IMR-90 (cell line): ENCODE measurements around the gene GCSH. TPM values are rescaled to one million over a fixed set of nuclear protein-coding genes. Genes with fewer than 3 reads are reported as not detected.
A peak's percentile ranks its signal among the peaks of the same experiment; 100 is the strongest.

ENCODE experiments used
- ATAC-seq: fragments of 200-7000 bp; cut with Tn5 transposase; 2 replicates; pipeline ENCODE4 v1.9.1; 2020; ENCODE audit warnings: low read depth, mild to moderate bottlenecking, moderate library complexity
- BruUV-seq: library from RNA; stranded (reverse); fragments of 400-500 nt; replicated peaks from 2 replicates; lab custom pipeline; 2021; lab: Mats Ljungman, UMichigan
- CTCF ChIA-PET: fragments of 300-600 bp; formaldehyde crosslinking; extraction: SDS; loops from one replicate; lab custom pipeline; 2021; ENCODE audit warnings: antibody characterized with exemption; lab: Yijun Ruan, JAX
- POLR2A ChIA-PET: fragments of 300-600 bp; sonication (Branson Sonifier 250); formaldehyde crosslinking; loops from one replicate; lab custom pipeline; 2022; ENCODE audit warnings: antibody characterized with exemption; ENCODE audit not compliant: unreplicated experiment; lab: Charles Lee
- DNase-seq: peaks from one replicate; pipeline ENCODE4 v3.0.0; 2013
- H2AFZ ChIP-seq: replicated peaks from 2 replicates; pipeline ENCODE3; 2013; ENCODE audit warnings: low read length, mild to moderate bottlenecking; ENCODE audit not compliant: poor library complexity
- H2AK5ac ChIP-seq: 2 replicates; pipeline ENCODE4 v1.6.1; 2013; ENCODE audit warnings: low read depth, low read length, inconsistent platforms
- H2AK9ac ChIP-seq: replicated peaks from 2 replicates; pipeline ENCODE3; 2013; ENCODE audit warnings: mild to moderate bottlenecking, low read depth, low read length, moderate library complexity; ENCODE audit not compliant: poor library complexity
- H2BK120ac ChIP-seq: 2 replicates; pipeline ENCODE4 v1.6.1; 2013; ENCODE audit warnings: low read depth, low read length, inconsistent platforms
- H2BK15ac ChIP-seq: 3 replicates; pipeline ENCODE4 v1.6.1; 2013; ENCODE audit warnings: low read depth, low read length, inconsistent platforms
- H2BK20ac ChIP-seq: 2 replicates; pipeline ENCODE4 v1.6.1; 2013; ENCODE audit warnings: low read depth, mild to moderate bottlenecking, inconsistent platforms, low read length, moderate library complexity
- H2BK5ac ChIP-seq: 2 replicates; pipeline ENCODE4 v1.6.1; 2013; ENCODE audit warnings: mild to moderate bottlenecking, low read depth, low read length, inconsistent platforms; ENCODE audit not compliant: poor library complexity, severe bottlenecking
- H3K14ac ChIP-seq: replicated peaks from 2 replicates; pipeline ENCODE4 v1.6.1; 2013; ENCODE audit warnings: low read depth, low read length, inconsistent platforms
- H3K18ac ChIP-seq: 2 replicates; pipeline ENCODE4 v1.6.1; 2013; ENCODE audit warnings: low read depth, low read length, control low read depth
- H3K23ac ChIP-seq: 2 replicates; pipeline ENCODE4 v1.6.1; 2013; ENCODE audit warnings: low read depth, low read length, inconsistent platforms
- H3K27ac ChIP-seq: 2 replicates; pipeline ENCODE4 v1.5.1; 2013; ENCODE audit warnings: mild to moderate bottlenecking, control low read depth, low read length; ENCODE audit not compliant: insufficient read depth
- H3K27me3 ChIP-seq: 2 replicates; pipeline ENCODE4 v1.6.1; 2013; ENCODE audit warnings: low read length; ENCODE audit not compliant: control insufficient read depth, insufficient read depth
- H3K36me3 ChIP-seq: 2 replicates; pipeline ENCODE4 v1.6.1; 2013; ENCODE audit warnings: low read length, mixed read lengths; ENCODE audit not compliant: control insufficient read depth, insufficient read depth
- H3K4ac ChIP-seq: 2 replicates; pipeline ENCODE4 v1.6.1; 2013; ENCODE audit warnings: low read depth, low read length, inconsistent platforms
- H3K4me1 ChIP-seq: 2 replicates; pipeline ENCODE4 v1.6.1; 2013; ENCODE audit warnings: low read length, mixed read lengths; ENCODE audit not compliant: control insufficient read depth, insufficient read depth
- H3K4me2 ChIP-seq: 2 replicates; pipeline ENCODE4 v1.6.1; 2013; ENCODE audit warnings: low read depth, mild to moderate bottlenecking, control low read depth, low read length, moderate library complexity
- H3K4me3 ChIP-seq: 2 replicates; pipeline ENCODE4 v1.5.1; 2013; ENCODE audit warnings: low read depth, mild to moderate bottlenecking, control low read depth, low read length, moderate library complexity; ENCODE audit not compliant: insufficient read depth
- H3K56ac ChIP-seq: 2 replicates; pipeline ENCODE4 v1.6.1; 2013; ENCODE audit warnings: low read length, inconsistent platforms; ENCODE audit not compliant: insufficient read depth; ENCODE audit errors: extremely low read depth
- H3K79me1 ChIP-seq, 2 experiments: 2 replicates each; pipeline ENCODE4 v1.6.1; 2013; ENCODE audit warnings: low read length in 2 of 2, inconsistent platforms in 1 of 2, low read depth in 1 of 2
- H3K9ac ChIP-seq: 2 replicates; pipeline ENCODE4 v1.6.1; 2013; ENCODE audit warnings: low read depth, low read length, control low read depth
- H3K9me1 ChIP-seq: 2 replicates; pipeline ENCODE4 v1.6.1; 2013; ENCODE audit warnings: low read length, inconsistent platforms; ENCODE audit not compliant: insufficient read depth
- H3K9me3 ChIP-seq: 2 replicates; pipeline ENCODE4 v1.6.1; 2013; ENCODE audit warnings: low read length; ENCODE audit not compliant: control insufficient read depth, insufficient read depth
- H4K20me1 ChIP-seq: 2 replicates; pipeline ENCODE4 v1.6.1; 2013; ENCODE audit warnings: low read length, inconsistent platforms; ENCODE audit not compliant: insufficient read depth
- H4K5ac ChIP-seq: 2 replicates; pipeline ENCODE4 v1.6.1; 2013; ENCODE audit warnings: mild to moderate bottlenecking, low read depth, low read length, control low read depth
- H4K8ac ChIP-seq, 2 experiments: 2 replicates each; pipeline ENCODE4 v1.6.1; 2013; ENCODE audit warnings: low read depth in 2 of 2, low read length in 2 of 2, control low read depth in 1 of 2, inconsistent platforms in 1 of 2
- H4K91ac ChIP-seq: 2 replicates; pipeline ENCODE4 v1.6.1; 2013; ENCODE audit warnings: low read depth, low read length, inconsistent platforms; ENCODE audit not compliant: insufficient read depth
- MXI1 ChIP-seq: IDR thresholded peaks from 2 replicates; pipeline ENCODE4 v1.6.1; 2012; ENCODE audit warnings: low read depth, mild to moderate bottlenecking, low read length, moderate library complexity, borderline replicate concordance
- SMC3 ChIP-seq: fragments of 150-350 bp; IDR thresholded peaks from 2 replicates; pipeline ENCODE4 v1.6.1; 2016; ENCODE audit warnings: low read depth, mild to moderate bottlenecking, antibody characterized with exemption, low read length, moderate library complexity
- WGBS, 2 experiments: methylation state at CpG; one replicate each; pipeline versions ENCODE4 v1.1.5 to v1.1.7; 2013; ENCODE audit warnings: missing lambda C conversion rate in 2 of 2; ENCODE audit not compliant: insufficient read length in 1 of 2; ENCODE audit errors: extremely low coverage in 2 of 2; 5-methylcytosine and 5-hydroxymethylcytosine counted together
- dilution Hi-C: fragments of 300-500 bp; cut with HindIII; formaldehyde crosslinking; loops from one replicate; pipeline ENCODE4 v1.14.3; 2018; ENCODE audit warnings: low sequenced_read_pairs; ENCODE audit not compliant: unreplicated experiment
- in situ Hi-C: fragments of 300-500 bp; cut with MboI; formaldehyde crosslinking; loops from 3 replicates; pipeline ENCODE4 v1.14.3; 2019; ENCODE audit warnings: low sequenced_read_pairs, inconsistent platforms, mixed read lengths
- intact Hi-C: fragments of 100-400 bp; cut with micrococcal nuclease; formaldehyde crosslinking; loops from 2 replicates; pipeline ENCODE4 v1.10.0; 2022
- polyA plus RNA-seq, 3 experiments: library from polyadenylated mRNA; depleted of rRNA; stranded (reverse); fragments of >200 nt; gene quantifications; 2 replicates each; pipeline ENCODE4 v1.2.3, GENCODE V29; 2012; ENCODE audit warnings: low replicate concordance in 1 of 3
- total RNA-seq: library from RNA; depleted of rRNA; stranded (reverse); fragments of >200 nt; gene quantifications from 2 replicates; pipeline ENCODE4 v1.2.3, GENCODE V29; 2012

GCSH gene
- total and polyA plus RNA-seq, 2 of the 4 experiments (the other 2 are of a cell fraction): 9.3 to 21.2 TPM

DNA sequence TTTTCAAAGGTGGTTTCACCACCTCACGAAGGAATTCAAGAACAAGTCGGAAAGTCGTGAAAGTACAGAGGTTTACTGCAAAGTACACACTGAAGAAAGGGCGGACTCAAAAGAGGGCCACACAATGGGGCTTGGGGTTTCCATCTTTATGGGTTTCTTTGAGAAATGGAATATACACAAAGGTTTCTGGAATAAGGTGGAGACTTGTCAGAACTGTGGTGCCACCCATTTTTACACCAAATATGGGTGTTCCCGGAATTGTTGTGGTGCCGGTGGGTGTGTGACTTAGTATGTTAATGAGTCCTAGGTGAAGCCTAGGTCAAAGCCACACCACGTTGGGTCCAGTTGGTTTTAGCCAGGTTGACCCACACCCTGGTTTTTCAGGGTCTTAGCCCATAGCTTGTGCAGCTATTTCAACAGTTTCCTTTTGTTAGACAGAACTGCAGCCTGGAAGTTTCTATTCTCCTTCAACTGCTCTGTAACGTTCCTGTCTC, 567 bp upstream of the GCSH start:
- Histone ChIP-seq H3K4ac (0 out of 2 replicates have a peak overlapping the region, but pooled peaks have one; percentile 19), H2BK120ac (no peak overlapping the region), H2AK5ac (no peak overlapping the region), H3K9me3 (no peaks in the 10 kb centered on the region), H3K14ac (0 out of 2 replicates have a peak overlapping the region, but pooled peaks have one; percentile 65), H2BK5ac (no peak overlapping the region), H3K18ac (no peak overlapping the region), H3K9ac (no peak overlapping the region), H2AK9ac (no peak overlapping the region), H3K27ac (no peak overlapping the region), H3K9me1 (no peaks in the 10 kb centered on the region), H3K36me3 (no peaks in the 10 kb centered on the region), H2AFZ (peak overlapping the region; percentile 93), H3K4me3 (no peak overlapping the region; the same call in 1 of the 2 replicates), H4K91ac (peak overlapping the region; percentile 48; the same call in 1 of the 2 replicates), H3K4me2 (peak overlapping the region; percentile 74), H3K27me3 (no peaks in the 10 kb centered on the region; the same call in 1 of the 2 replicates), H4K20me1 (no peaks in the 10 kb centered on the region), H4K5ac (peak overlapping the region; percentile 47; the same call in 1 of the 2 replicates), H3K23ac (no peak overlapping the region), H3K56ac (no peak overlapping the region; the same call in 1 of the 2 replicates), H3K79me1 (peaks cover 6 to 23% of the 10 kb centered on the region in 2 experiments; a peak in 3 of 4 replicates), H2BK15ac (no peak overlapping the region), H4K8ac (peak overlapping the region; percentile 82 to 92), H2BK20ac (no peak overlapping the region), H3K4me1 (0 out of 2 replicates have a peak, but pooled peaks cover 2% of the 10 kb centered on the region)
- dilution Hi-C loops (no loop called here), in situ Hi-C loops (no loop called here), intact Hi-C loops (loop anchor here (2.0 to 10.0 kb wide), 4 partner anchors 59 to 922 kb away; partner anchors contain the start of genes ATMIN and GAN)
- BruUV-seq: no TSS peak
- 100% methylated on average over 1 of the region's 8 CpGs; no CpG with 5 or more reads in 1 of the 2 experiments for WGBS, 2 experiments
- no peak for DNase-seq
- no peak for ATAC-seq
- ChIA-PET CTCF (no interaction called here), POLR2A (no interaction called here)
- no peak for TF ChIP-seq MXI1
- no peak for TF ChIP-seq SMC3
